Lower lobe of right lung (tissue), 2 donors: ENCODE measurements around the gene FITM1. TPM values are rescaled to one million over a fixed set of nuclear protein-coding genes. Genes with fewer than 3 reads are reported as not detected.

ENCODE experiments used
- ATAC-seq, 2 donors: fragments of 200-7000 bp; cut with Tn5 transposase; one replicate each; pipeline ENCODE4 v1.9.1; 2020 to 2022; ENCODE audit warnings: mild to moderate bottlenecking in 2 of 2, moderate library complexity in 2 of 2
- DNase-seq: peaks from one replicate; pipeline ENCODE4 v3.0.0-alpha.2; 2020
- H3K27ac ChIP-seq: fragments of 200-600 bp; one replicate; pipeline ENCODE4 v1.8.0; 2022
- H3K27me3 ChIP-seq: fragments of 200-600 bp; one replicate; pipeline ENCODE4 v1.8.0; 2022; ENCODE audit warnings: low read depth
- H3K36me3 ChIP-seq: fragments of 200-600 bp; one replicate; pipeline ENCODE4 v1.8.0; 2022; ENCODE audit warnings: mild to moderate bottlenecking
- H3K4me1 ChIP-seq: fragments of 200-600 bp; one replicate; pipeline ENCODE4 v1.8.0; 2022
- H3K4me3 ChIP-seq: fragments of 200-600 bp; one replicate; pipeline ENCODE4 v1.8.0; 2022; ENCODE audit warnings: mild to moderate bottlenecking
- H3K9me3 ChIP-seq: fragments of 200-600 bp; one replicate; pipeline ENCODE4 v1.8.0; 2022
- intact Hi-C: fragments of 100-400 bp; cut with DNase I; formaldehyde crosslinking; loops from one replicate; pipeline ENCODE4 v1.11.0; 2022
- total RNA-seq: library from RNA; stranded (reverse); fragmentation: NEBNext Ultra II Directional; extraction: Animal tissue kit (Norgen Biotek cat#: 25700); gene quantifications from one replicate; pipeline ENCODE4 v1.2.1, GENCODE V29; 2021
- TF ChIP-seq, protein P1 (sequence below): fragments of 200-600 bp; IDR thresholded peaks from one replicate; pipeline ENCODE4 v1.8.0; 2022; ENCODE audit warnings: antibody characterized with exemption, mild to moderate bottlenecking
- donor health status: DM: no; HTN: yes; CAD: no; lungs with severe emphysema.

FITM1 gene
- total RNA-seq, 1 donor from 2014 or later = 0.97 TPM

DNA sequence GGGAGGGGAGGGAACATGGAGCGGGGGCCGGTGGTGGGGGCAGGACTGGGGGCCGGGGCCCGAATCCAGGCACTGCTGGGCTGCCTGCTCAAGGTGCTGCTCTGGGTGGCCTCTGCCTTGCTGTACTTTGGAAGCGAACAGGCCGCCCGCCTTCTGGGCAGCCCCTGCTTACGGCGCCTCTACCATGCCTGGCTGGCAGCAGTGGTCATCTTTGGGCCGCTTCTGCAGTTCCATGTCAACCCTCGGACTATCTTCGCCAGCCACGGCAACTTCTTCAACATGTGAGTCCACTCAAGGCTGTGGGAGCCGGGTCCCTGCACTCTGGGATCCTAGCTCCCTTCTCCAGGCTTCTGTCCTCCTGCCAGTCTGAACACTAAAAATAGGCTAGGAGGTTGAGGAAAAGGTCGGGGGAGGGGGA is 1.1 kb downstream of the FITM1 start:
- DNase-seq = no peak
- H3K27me3 ChIP-seq = no peaks in the 10 kb centered on the region
- no peaks in the 10 kb centered on the region for H3K36me3 ChIP-seq
- ATAC-seq = no peak
- no peak overlapping the region for H3K4me3 ChIP-seq
- H3K27ac ChIP-seq = peak overlapping the region; percentile 72
- TF ChIP-seq, protein P1, sequence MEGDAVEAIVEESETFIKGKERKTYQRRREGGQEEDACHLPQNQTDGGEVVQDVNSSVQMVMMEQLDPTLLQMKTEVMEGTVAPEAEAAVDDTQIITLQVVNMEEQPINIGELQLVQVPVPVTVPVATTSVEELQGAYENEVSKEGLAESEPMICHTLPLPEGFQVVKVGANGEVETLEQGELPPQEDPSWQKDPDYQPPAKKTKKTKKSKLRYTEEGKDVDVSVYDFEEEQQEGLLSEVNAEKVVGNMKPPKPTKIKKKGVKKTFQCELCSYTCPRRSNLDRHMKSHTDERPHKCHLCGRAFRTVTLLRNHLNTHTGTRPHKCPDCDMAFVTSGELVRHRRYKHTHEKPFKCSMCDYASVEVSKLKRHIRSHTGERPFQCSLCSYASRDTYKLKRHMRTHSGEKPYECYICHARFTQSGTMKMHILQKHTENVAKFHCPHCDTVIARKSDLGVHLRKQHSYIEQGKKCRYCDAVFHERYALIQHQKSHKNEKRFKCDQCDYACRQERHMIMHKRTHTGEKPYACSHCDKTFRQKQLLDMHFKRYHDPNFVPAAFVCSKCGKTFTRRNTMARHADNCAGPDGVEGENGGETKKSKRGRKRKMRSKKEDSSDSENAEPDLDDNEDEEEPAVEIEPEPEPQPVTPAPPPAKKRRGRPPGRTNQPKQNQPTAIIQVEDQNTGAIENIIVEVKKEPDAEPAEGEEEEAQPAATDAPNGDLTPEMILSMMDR = no peak
- H3K4me1 ChIP-seq = peaks cover 11% of the 10 kb centered on the region
- intact Hi-C loops = no loop called here
- H3K9me3 ChIP-seq = no peaks in the 10 kb centered on the region

DNA sequence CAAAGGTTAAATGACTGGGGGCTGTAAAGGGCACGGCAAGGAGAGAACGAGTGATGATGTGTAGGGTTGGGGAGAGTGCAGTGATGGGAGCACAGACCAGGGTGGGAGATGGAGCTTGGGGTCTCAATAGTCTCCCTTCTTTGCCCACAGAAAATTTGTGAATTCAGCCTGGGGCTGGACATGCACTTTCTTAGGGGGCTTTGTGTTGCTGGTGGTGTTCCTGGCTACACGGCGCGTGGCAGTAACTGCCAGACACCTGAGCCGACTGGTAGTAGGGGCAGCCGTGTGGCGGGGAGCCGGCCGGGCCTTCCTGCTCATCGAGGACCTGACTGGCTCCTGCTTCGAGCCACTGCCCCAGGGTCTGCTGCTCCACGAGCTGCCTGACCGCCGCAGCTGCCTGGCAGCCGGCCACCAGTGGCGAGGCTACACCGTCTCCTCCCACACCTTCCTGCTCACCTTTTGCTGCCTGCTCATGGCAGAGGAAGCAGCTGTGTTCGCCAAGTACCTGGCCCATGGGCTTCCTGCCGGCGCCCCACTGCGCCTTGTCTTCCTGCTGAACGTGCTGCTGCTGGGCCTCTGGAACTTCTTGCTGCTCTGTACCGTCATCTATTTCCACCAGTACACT is 1.7 kb downstream of the FITM1 start:
- Histone ChIP-seq H3K9me3 (no peaks in the 10 kb centered on the region), H3K4me3 (no peak overlapping the region), H3K4me1 (peaks cover 17% of the 10 kb centered on the region), H3K27ac (no peak overlapping the region), H3K27me3 (no peaks in the 10 kb centered on the region), H3K36me3 (peaks cover under 1% of the 10 kb centered on the region)
- intact Hi-C loops = no loop called here
- TF ChIP-seq, protein P1 = no peak
- no peak for ATAC-seq
- no peak for DNase-seq

DNA sequence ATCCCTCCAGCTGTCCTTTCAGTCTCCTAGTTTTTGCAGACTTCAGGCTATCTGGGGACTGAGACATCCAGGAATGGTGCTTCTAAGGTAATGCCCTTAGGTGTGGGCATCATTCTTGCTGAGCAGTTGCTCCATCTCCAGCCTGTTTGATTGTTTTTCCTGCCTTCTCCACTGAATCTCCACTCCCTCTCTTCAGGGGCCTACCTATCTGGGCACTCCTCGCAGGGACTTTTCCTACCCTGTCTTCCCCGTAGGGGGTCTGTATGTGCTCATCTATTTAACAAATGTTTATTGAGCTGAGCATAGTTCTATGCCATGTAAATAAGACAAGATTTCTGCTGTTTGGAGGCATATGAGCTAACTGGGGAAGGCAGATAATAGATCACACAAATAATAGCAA is 2.5 kb downstream of the FITM1 start:
- Histone ChIP-seq H3K4me3 (no peak overlapping the region), H3K27ac (no peak overlapping the region), H3K27me3 (no peaks in the 10 kb centered on the region), H3K9me3 (no peaks in the 10 kb centered on the region), H3K36me3 (peaks cover 9% of the 10 kb centered on the region), H3K4me1 (peaks cover 25% of the 10 kb centered on the region)
- intact Hi-C loops = no loop called here
- DNase-seq = no peak
- no peak for ATAC-seq
- TF ChIP-seq, protein P1 = no peak

DNA sequence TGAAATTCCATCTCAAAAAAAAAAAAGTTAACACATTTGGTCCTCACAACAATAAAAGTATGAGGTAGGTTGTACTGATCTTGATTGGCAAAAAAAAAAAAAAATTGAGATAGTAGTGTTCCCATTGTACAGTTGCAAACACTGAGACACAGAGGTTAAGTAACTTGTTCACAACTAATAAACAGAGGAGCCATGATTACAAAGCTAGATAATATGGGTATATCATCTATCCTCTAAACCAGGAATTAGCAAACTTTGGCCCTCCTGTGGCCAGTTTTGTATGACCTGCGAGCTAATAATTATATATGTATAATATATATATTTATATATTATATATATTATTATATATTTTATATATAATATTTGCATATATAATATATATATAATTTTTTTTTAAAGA is 3.3 kb downstream of the FITM1 start:
- Histone ChIP-seq H3K4me1 (peaks cover 31% of the 10 kb centered on the region), H3K36me3 (peaks cover 16% of the 10 kb centered on the region), H3K9me3 (no peaks in the 10 kb centered on the region), H3K27ac (no peak overlapping the region), H3K4me3 (no peak overlapping the region), H3K27me3 (no peaks in the 10 kb centered on the region)
- DNase-seq = no peak
- intact Hi-C loops = no loop called here
- no peak for ATAC-seq
- TF ChIP-seq, protein P1 = no peak

DNA sequence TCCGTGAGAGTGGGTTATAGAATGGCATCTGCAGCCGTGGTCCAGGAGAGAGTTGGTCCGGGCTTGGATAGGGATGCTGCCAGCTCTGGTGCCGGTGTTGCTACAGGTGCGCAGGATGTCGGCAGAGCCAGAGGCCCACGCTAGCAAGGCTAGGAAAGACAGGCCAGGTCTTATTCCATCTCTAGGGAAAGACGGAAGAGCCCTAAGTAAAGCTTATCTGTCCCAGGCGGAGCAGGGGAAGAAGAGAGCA is 5.0 kb downstream of the FITM1 start:
- Histone ChIP-seq H3K4me3 (peak overlapping the region; percentile 100), H3K27ac (peak overlapping the region; percentile 97), H3K27me3 (no peaks in the 10 kb centered on the region), H3K36me3 (peaks cover 29% of the 10 kb centered on the region), H3K9me3 (no peaks in the 10 kb centered on the region), H3K4me1 (peaks cover 47% of the 10 kb centered on the region)
- intact Hi-C loops = no loop called here
- TF ChIP-seq, protein P1 = no peak
- DNase-seq = no peak
- ATAC-seq = no peak
